Activated CD4-positive, alpha-beta T cell treated with anti-CD3 and anti-CD28 coated beads, Interleukin-2, amount 50 U/mL, for 16 hours (primary cell): ENCODE measurements around the gene GALNT9.

Source experiments
- DNase-seq: peaks from one replicate; pipeline ENCODE4 v3.0.0-alpha.2; 2020

GALNT9 gene

GRCh38 chr12:132166093-132166492, 163.3 kb downstream of the GALNT9 start:
- DNase-seq: no peak

GRCh38 chr12:132165584-132165983, 163.8 kb downstream of the GALNT9 start:
- DNase-seq: no peak

- no peak for DNase-seq
Measured at GRCh38 chr12:132164426-132164825, 165.0 kb downstream of the GALNT9 start.

GRCh38 chr12:132163911-132164288, 165.5 kb downstream of the GALNT9 start:
- no peak for DNase-seq

GRCh38 chr12:132163041-132163910, 166.1 kb downstream of the GALNT9 start:
- DNase-seq: no peak

- no peak for DNase-seq
Measured at GRCh38 chr12:132162508-132163031, 166.8 kb downstream of the GALNT9 start.

GRCh38 chr12:132161796-132162507, 167.4 kb downstream of the GALNT9 start:
- DNase-seq: no peak

- DNase-seq: peak; percentile 16
Measured at GRCh38 chr12:132161036-132161781, 168.2 kb downstream of the GALNT9 start.

- no peak for DNase-seq
Measured at GRCh38 chr12:132160601-132161035, 168.8 kb downstream of the GALNT9 start.

- no peak for DNase-seq
Measured at GRCh38 chr12:132160016-132160415, 169.4 kb downstream of the GALNT9 start.

- DNase-seq: no peak
Measured at GRCh38 chr12:132159555-132160003, 169.8 kb downstream of the GALNT9 start.

- DNase-seq: no peak
Measured at GRCh38 chr12:132158677-132159554, 170.5 kb downstream of the GALNT9 start.

GRCh38 chr12:132157733-132158409, 171.5 kb downstream of the GALNT9 start:
- DNase-seq: no peak

- DNase-seq: no peak
Measured at GRCh38 chr12:132156573-132157325, 172.6 kb downstream of the GALNT9 start.

- no peak for DNase-seq
Measured at GRCh38 chr12:132155771-132156572, 173.4 kb downstream of the GALNT9 start.

- DNase-seq: no peak
Measured at GRCh38 chr12:132154941-132155770, 174.2 kb downstream of the GALNT9 start.

- no peak for DNase-seq
Measured at GRCh38 chr12:132154341-132154761, 175.0 kb downstream of the GALNT9 start.

GRCh38 chr12:132153501-132154340, 175.7 kb downstream of the GALNT9 start:
- peak; percentile 70 for DNase-seq
